ENCODE measurements around the gene UTP25.
A peak's percentile ranks its signal among the peaks of the same experiment; 100 is the strongest.

The UTP25 gene

GRCh38 chr1:209840611-209841010 lies 12.8 kb downstream of the UTP25 start:
- no peak for DNase-seq

DNA sequence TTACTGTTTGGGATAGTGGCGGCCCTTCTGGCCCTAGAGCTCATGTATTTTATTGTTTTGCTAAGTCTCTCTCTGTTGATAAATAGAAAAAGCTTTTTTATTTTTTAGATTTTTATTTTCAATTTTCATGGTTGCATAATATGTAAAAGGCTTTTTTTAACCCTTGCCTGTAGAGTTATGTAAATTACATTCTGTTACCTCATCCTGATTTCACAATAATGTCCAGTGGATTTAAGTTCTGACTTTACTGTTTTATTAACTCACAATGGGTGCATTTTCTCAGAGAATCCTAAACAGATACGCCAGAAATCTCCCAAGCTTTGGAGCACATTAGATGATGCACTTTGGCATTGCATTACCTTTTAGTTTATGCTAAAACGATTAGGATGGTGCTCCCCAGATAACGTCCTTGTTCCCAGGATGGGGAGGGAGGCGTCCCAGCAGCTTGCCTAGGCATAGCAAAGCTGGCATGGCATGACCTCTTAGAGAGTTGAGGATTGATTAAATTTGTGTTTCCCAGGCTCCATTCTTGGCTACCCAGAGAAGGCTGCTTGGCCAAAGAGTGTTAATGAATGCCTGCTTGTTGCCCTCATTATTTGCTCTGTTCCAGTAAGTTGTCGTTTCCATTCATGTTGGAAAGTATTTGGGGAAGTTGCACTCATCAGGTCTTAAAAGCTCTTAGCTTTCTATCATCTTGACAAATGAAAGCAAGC lies 17.1 kb downstream of the UTP25 start:
- DNase-seq, result no peak

DNA sequence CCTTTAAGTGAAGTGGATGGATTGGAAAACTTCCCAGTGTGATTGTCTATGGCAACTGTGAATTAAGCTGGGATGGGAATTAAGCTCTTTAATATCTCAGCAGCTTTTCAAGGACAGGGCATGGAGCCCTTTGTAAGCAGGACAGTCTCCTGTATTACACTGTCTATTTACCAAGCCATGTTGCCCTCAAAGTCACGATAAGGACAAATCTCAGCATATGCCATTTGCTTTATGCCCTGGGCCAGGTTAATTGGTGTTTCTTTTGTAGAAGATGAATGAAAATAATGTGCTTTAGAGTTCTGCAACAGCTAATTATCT lies 17.6 kb downstream of the UTP25 start:
- DNase-seq, result peak; percentile 61

- no peak for DNase-seq
Measured at GRCh38 chr1:209849388-209849787, 21.6 kb downstream of the UTP25 start.

- no peak for DNase-seq
Measured at GRCh38 chr1:209850342-209850979, 22.7 kb downstream of the UTP25 start.

GRCh38 chr1:209853676-209854075 lies 25.9 kb downstream of the UTP25 start:
- DNase-seq, result no peak

- DNase-seq, result no peak
Measured at GRCh38 chr1:209854196-209854595, 26.4 kb downstream of the UTP25 start.

DNA sequence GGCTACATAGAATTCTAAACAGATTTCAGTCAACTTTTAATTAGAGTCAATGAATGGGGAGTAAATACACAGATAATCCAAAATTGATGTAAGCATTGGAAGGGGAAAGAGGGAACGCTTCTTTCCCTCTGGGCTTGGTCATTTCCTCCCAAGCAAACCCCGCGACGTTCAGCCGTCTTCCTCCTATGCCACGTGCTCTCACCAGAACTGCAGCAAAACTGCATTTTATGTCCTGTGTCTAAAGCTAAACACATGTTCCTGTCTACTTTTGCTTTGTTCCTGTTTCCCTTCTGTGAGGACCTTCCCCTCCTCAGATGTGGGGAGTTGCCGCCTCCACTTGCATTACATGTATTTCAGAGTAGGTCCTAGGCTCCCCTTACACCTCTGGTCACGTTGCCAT lies 27.2 kb downstream of the UTP25 start:
- no peak for DNase-seq

DNA sequence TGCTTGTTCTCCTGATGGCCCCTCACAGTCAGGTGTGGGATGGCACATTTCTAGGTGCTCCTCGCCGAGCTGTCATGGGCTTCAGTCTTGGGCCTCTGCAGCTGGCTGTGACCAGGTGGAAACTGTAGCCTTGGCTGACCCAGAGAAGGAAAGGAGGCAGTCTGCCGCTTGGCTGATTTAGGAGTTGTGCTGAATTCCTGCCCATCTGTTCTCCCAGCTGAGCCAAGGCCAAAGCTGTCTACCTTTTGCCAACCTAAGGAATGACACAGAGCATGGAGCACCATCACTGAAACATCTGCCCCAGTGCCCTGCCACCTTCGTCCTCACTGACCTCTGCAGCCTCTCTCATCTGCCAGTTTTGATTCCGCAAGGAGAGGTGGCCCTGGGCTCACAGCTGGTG lies 27.9 kb downstream of the UTP25 start:
- no peak for DNase-seq

DNA sequence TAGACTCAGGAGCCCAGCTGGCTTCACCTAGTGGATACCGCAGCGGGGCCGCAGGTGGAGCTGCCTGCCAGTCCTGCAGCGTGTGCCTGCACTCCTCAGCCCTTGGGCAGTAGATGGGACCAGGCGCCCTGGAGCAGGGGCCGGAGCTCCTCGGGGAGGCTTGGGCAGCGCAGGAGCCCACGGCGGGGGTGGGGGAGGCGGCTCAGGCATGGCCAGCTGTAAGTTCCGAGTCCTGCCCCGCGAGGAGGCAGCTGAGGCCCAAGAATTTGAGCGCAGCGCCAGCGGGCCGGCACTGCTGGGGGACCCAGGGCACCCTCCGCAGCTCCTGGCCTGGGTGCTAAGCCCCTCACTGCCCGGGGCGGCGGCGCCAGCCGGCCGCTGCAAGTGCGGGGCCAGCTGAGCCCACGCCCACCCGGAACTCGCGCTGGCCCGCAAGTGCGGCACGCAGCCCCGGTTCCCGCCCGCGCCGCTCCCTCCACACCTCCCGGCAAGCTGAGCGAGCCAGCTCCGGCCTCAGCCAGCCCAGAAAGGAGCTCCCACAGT lies 30.9 kb downstream of the UTP25 start:
- DNase-seq, result no peak

DNA sequence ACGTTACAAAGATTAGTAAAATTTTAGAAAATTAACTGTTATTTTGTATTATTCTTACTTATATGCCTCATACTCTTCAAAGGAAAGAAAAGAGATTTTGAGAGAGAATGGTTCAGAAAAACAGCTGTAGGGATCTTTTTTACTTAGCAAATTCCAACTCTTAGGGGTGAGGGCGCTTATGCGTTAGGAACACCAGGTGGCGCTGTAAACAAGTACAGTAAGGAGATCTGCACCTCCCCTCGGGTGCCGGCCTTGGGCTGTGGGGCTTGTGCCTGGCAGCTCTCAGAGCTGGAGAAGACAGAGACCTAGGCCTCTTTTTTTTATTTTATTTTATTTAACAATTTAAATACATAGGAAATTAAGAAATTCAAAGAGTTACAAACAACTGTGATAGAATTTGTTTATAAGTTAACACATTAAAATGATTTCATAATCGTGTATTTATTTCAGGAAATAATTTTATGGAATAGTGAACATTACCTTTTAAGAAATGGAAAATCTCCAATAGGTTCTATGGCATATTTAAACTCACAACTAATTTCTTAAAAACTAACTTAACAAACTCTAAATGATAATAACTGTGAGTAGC lies 32.6 kb downstream of the UTP25 start:
- DNase-seq, result peak; percentile 65

GRCh38 chr1:209861242-209861641 lies 33.5 kb downstream of the UTP25 start:
- no peak for DNase-seq

DNA sequence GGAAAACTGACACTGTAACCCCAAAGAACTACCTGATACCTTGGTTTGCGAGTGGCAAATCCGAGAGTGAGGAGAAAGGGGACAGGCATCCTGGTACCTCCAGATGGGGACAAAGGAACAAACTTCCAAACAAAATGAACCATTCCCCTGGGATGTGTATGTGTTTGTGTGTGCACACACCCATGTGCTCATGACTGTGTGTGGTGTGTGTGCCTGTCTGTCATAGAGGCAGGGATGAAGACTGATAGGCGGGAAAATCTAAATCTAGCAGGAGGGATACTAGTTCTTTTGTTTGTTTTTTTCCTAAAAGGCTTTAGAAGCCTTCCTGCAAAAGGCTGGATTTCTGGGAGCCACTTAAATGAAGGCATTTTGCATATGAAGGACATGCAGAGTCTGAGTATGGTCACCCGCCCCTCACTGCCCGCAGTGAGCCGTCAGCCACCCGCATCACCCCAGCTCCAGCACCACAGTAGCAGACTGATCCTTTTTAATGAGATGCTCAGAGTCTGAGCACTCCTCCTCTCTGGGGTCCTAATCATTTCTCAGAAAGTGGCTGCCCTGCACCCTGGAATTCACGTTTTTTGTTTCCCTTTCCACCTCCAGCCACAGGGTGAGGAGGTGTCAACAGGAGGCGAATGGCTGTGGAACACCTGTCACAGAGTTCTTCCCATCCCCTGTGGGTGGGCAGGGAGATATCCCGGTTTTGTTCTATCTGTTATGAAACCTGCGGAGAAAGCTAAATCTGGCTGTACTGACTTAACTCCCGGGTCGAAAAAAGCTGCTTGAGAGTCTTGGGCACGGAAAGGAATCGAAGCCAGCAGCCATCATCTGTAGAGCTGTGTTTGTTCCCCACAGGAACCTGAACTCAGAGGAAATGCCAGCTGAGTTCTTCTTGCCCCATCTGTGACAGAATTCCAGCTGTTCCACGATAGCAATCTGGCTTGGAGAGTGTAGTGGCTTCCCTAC lies 34.9 kb downstream of the UTP25 start:
- no peak for DNase-seq

DNA sequence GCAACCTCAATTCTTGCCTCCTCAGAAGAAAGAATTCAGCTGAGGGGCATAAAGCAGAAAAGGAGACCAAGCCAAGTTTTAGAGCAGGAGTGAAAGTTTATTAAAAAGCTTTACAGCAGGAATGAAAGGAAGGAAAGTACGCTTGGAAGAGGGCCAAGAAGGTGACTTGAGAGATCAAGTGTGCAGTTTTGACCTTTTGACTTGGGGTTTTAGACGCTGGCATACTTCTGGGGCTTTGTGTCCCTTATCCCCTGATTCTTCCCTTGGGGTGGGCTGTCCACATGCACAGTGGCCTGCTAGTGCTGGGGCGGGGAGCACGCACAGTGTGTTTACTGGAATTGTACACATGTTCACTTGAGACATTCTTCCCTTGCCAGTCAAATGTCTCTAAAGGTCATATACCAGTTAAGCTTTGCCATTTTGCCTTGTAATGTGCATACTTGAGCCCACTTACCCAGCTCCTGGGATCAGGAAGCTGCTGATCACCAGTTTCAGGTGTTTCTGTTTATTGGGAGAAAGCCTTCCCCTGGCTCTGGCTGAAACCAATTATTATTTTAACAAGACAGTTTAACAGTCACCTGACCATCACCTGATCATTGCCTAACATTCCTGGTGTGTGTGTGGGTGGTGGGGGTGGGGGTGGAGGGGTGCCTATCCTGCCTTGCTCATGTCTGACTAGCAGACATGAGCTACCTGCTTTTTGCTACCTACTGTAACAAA lies 36.2 kb downstream of the UTP25 start:
- no peak for DNase-seq

DNA sequence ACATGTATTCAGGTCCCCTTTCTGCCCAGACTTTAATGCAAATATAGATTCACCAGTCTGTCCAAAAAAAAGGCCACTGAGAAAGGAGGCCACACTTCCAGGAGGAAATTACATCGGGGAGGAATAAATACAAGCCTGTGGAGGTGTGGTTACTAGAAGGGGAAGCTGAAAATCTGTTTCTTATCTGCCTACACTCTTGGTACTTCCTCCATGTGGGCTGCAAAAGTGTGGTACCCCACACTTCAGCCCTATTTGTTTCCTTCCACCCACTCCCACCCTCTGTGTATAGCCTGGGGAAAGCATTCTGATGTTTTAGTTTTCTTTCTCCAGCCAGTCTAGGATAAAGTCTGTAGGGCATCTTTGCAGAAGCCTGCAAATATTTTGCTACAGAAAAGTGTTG lies 38.4 kb downstream of the UTP25 start:
- no peak for DNase-seq

- DNase-seq, result no peak
Measured at GRCh38 chr1:209869291-209870149, 41.7 kb downstream of the UTP25 start.

DNA sequence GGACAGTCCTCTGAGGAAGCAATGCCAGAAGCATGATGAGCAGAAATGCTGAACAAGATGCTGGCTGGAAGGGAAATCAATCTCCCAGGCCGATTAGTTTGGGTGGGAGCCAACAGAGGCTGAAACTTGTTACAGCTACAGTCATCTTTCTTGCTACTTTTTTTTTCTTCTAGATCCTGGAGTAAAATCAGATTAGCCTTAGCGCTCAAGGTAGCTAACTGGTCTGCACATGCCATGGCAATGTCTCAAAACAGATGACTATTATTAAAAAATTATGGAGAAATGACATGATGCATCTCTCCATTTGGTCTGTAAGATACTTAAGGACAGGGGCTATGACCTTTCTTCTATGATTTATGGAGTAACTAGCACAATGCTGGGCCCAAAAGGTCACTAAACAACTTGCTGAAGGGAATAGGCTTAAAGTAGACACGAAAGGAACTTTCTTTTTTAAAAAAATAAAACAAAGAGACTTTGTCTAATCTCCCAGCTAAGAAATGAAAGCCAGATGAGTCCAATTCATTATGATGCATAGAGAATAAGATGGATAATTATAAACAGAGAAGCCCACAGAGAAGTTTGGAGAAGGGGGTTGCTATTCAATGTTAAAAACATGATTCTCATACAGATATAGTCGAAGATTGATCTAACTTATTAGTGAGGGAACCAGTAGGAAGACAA lies 42.5 kb downstream of the UTP25 start:
- DNase-seq, result no peak

DNA sequence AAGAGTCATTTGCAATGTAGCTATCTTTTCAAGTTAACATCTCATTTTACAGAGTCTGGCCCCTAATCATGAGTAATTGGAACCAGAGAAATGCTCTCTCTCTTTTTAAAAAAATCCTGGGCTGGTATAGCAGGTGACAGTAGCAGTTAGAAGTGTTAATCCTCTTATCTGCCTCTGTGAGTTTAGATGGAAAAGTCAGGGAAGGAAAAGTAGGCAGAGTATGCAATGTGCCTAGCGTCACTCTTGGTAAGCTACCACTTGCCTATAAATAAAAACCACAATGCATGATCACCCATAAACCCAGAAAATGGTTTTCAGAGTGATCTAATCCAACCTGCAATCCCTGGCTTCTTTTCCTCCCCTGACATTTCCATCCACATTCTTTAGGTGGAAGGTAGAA lies 43.2 kb downstream of the UTP25 start:
- no peak for DNase-seq

DNA sequence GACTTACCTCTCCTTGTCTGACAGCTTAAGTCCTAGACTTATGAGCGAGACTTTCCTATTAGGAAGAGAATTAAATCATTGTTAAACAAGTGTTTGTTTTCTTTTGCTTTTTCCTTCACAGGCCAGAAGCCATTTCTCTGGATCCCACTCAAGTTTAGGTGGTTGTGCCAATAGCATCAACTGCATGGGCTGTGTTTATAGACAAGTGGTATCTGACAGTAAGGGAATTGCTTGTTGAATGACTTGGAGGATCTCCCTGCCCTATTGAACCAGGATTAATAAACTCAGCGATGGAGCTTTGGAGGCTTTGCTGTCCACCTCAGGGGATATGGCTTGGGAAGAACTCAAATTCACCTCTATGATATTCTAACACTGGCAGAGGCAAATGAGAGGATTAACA lies 43.7 kb downstream of the UTP25 start:
- no peak for DNase-seq

DNA sequence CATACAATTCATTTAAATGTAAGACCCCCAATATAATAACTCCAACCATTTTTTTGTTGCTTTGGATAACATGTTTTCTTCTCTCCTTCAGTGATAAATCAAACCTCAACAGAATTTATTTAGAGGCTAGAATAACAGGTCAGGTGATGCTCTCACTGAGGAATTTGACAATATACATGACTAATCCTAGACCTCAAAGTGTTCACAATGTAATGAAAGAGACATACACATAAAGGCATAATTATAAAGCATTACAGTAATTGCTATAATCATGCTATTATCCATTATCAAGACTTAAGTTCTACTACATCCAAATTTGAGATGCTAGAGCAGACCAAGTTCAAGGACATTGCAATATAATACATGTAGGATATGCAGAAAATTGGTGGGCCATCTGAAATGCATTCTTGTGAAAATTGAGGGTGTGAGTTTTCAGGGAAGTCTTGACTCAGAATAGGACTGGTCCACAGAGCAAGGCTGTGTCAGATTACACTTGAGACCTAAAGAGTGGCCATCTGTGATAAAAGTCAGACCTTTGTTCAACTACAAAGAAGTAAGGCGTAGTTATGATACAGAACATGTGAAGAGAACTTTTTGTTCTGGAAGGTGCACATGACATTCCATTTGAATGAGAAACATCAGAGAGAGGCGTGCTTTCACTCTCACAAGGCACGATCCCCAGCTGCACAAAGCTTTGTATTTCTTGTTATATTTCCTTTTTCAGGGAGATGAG lies 45.5 kb downstream of the UTP25 start:
- no peak for DNase-seq
